Coronary artery (tissue), 2 donors: ENCODE measurements around the gene OSBPL9.
"Not testable (repeated sequence)": the region's sequence is repeated elsewhere in the genome, so short reads cannot be mapped to it uniquely, and the experiment has no call there.

ENCODE experiments used
- DNase-seq: peaks from one replicate; pipeline ENCODE4 v3.0.0-alpha.2; 2017; ENCODE audit warnings: low spot score
- H3K27ac ChIP-seq, 2 donors: fragments of 200-600 bp; sonication (generic); one replicate each; pipeline ENCODE4 v1.5.1; 2016 to 2019
- H3K4me3 ChIP-seq: fragments of 200-600 bp; sonication (generic); 2 replicates; pipeline ENCODE4 v1.5.1; 2016; ENCODE audit warnings: mild to moderate bottlenecking, moderate library complexity
- CTCF ChIP-seq: fragments of 200-600 bp; sonication (generic); IDR thresholded peaks from one replicate; pipeline ENCODE4 v1.5.1; 2019; ENCODE audit warnings: antibody characterized with exemption

Gene OSBPL9

GRCh38 chr1:51584021-51584420 is 32.9 kb upstream of the OSBPL9 start:
- no peak for DNase-seq
- H3K4me3 ChIP-seq: no peak overlapping the region
- no peak for TF ChIP-seq CTCF
- no peak overlapping the region for H3K27ac ChIP-seq

GRCh38 chr1:51592711-51593110 is 24.2 kb upstream of the OSBPL9 start:
- Histone ChIP-seq H3K4me3 (no peak overlapping the region), H3K27ac (no peak overlapping the region)
- TF ChIP-seq CTCF: no peak
- DNase-seq: no peak

GRCh38 chr1:51594716-51595115 is 22.2 kb upstream of the OSBPL9 start:
- TF ChIP-seq CTCF: no peak
- H3K27ac ChIP-seq: no peak overlapping the region
- H3K4me3 ChIP-seq: no peak overlapping the region
- DNase-seq: no peak

- Histone ChIP-seq H3K27ac (no peak overlapping the region), H3K4me3 (no peak overlapping the region)
- DNase-seq: no peak
- no peak for TF ChIP-seq CTCF
Measured at GRCh38 chr1:51600529-51600928, 16.4 kb upstream of the OSBPL9 start.

- no peak for DNase-seq
Measured at GRCh38 chr1:51600965-51601364, 15.9 kb upstream of the OSBPL9 start.

GRCh38 chr1:51605961-51606723 is 10.8 kb upstream of the OSBPL9 start:
- TF ChIP-seq CTCF: no peak
- DNase-seq: no peak
- no peak overlapping the region for H3K4me3 ChIP-seq
- H3K27ac ChIP-seq: no peak overlapping the region

More at GRCh38 chr1:51600965-51601364, 15.9 kb upstream of the OSBPL9 start:
- H3K4me3 ChIP-seq: no peak overlapping the region
- TF ChIP-seq CTCF: no peak
- H3K27ac ChIP-seq: no peak overlapping the region

- Histone ChIP-seq H3K27ac (no peak overlapping the region), H3K4me3 (no peak overlapping the region)
- DNase-seq: no peak
- TF ChIP-seq CTCF: no peak
Measured at GRCh38 chr1:51607681-51608095, 9.2 kb upstream of the OSBPL9 start.

- not testable (repeated sequence) for H3K27ac ChIP-seq, H3K4me3 ChIP-seq, DNase-seq
Measured at GRCh38 chr1:51610104-51610503, 6.8 kb upstream of the OSBPL9 start.
